HEK293 (cell line): ENCODE measurements around the gene KEAP1.

Experiments
- BCL11B ChIP-seq: fragments of 450-650 bp; formaldehyde crosslinking; IDR thresholded peaks from 2 replicates; pipeline ENCODE4 v1.5.1; 2016; ENCODE audit warnings: low read depth, missing biosample characterization, missing genetic modification characterization
- GLI2 ChIP-seq: fragments of 450-650 bp; formaldehyde crosslinking; IDR thresholded peaks from 2 replicates; pipeline ENCODE4; 2017; ENCODE audit warnings: missing biosample characterization, missing genetic modification characterization, low read depth, borderline replicate concordance
- WT1 ChIP-seq: fragments of 450-650 bp; formaldehyde crosslinking; IDR thresholded peaks from 2 replicates; pipeline ENCODE4 v1.5.1; 2016; ENCODE audit warnings: missing biosample characterization, missing genetic modification characterization
- ZNF133 ChIP-seq: fragments of 450-650 bp; formaldehyde crosslinking; IDR thresholded peaks from 2 replicates; pipeline ENCODE4 v1.5.1; 2016; ENCODE audit warnings: missing biosample characterization, missing genetic modification characterization
- ZNF174 ChIP-seq: fragments of 450-650 bp; formaldehyde crosslinking; IDR thresholded peaks from 2 replicates; pipeline ENCODE4 v1.5.0; 2017; ENCODE audit warnings: missing biosample characterization, mild to moderate bottlenecking, missing genetic modification characterization
- ZNF184 ChIP-seq: fragments of 450-650 bp; IDR thresholded peaks from 2 replicates; pipeline ENCODE4 v1.5.1; 2018; ENCODE audit warnings: missing biosample characterization, mild to moderate bottlenecking, missing genetic modification characterization
- ZNF24 ChIP-seq: fragments of 450-650 bp; formaldehyde crosslinking; IDR thresholded peaks from 2 replicates; pipeline ENCODE4 v1.5.1; 2016; ENCODE audit warnings: missing biosample characterization, missing genetic modification characterization
- ZNF416 ChIP-seq: fragments of 450-650 bp; formaldehyde crosslinking; IDR thresholded peaks from 2 replicates; pipeline ENCODE4 v1.5.1; 2016; ENCODE audit warnings: missing biosample characterization, missing genetic modification characterization
- ZNF426 ChIP-seq: fragments of 450-650 bp; formaldehyde crosslinking; IDR thresholded peaks from 2 replicates; pipeline ENCODE4 v1.5.1; 2017; ENCODE audit warnings: missing biosample characterization, missing genetic modification characterization, mild to moderate bottlenecking, inconsistent platforms, moderate library complexity
- ZNF501 ChIP-seq: fragments of 450-650 bp; formaldehyde crosslinking; IDR thresholded peaks from 2 replicates; pipeline ENCODE4 v1.5.1; 2016; ENCODE audit warnings: missing biosample characterization, missing genetic modification characterization
- ZNF548 ChIP-seq: fragments of 450-650 bp; formaldehyde crosslinking; IDR thresholded peaks from 2 replicates; pipeline ENCODE4 v1.5.1; 2016; ENCODE audit warnings: missing biosample characterization, missing genetic modification characterization
- ZNF549 ChIP-seq: fragments of 450-650 bp; IDR thresholded peaks from 2 replicates; pipeline ENCODE4 v1.5.1; 2018; ENCODE audit warnings: missing biosample characterization, missing genetic modification characterization, mild to moderate bottlenecking, inconsistent platforms, moderate library complexity
- ZNF626 ChIP-seq: fragments of 450-650 bp; sonication (Bioruptor Pico); formaldehyde crosslinking; IDR thresholded peaks from 2 replicates; pipeline ENCODE4 v1.5.1; 2018; ENCODE audit warnings: missing biosample characterization, missing genetic modification characterization, inconsistent platforms
- ZNF670 ChIP-seq: fragments of 450-650 bp; formaldehyde crosslinking; IDR thresholded peaks from 2 replicates; pipeline ENCODE4 v1.5.1; 2016; ENCODE audit warnings: missing biosample characterization, missing genetic modification characterization, low read depth
- ZNF677 ChIP-seq: fragments of 450-650 bp; IDR thresholded peaks from 2 replicates; pipeline ENCODE4 v1.5.0; 2018; ENCODE audit warnings: missing biosample characterization, mild to moderate bottlenecking, missing genetic modification characterization, moderate library complexity
- ZNF776 ChIP-seq: fragments of 450-650 bp; formaldehyde crosslinking; IDR thresholded peaks from 2 replicates; pipeline ENCODE4 v1.5.0; 2017; ENCODE audit warnings: missing biosample characterization, missing genetic modification characterization, borderline replicate concordance
- TF ChIP-seq, protein P1 (sequence below): fragments of 450-650 bp; formaldehyde crosslinking; IDR thresholded peaks from 2 replicates; pipeline ENCODE4 v1.5.1; 2017; ENCODE audit warnings: missing biosample characterization, missing genetic modification characterization
- TF ChIP-seq, protein P2 (sequence below): fragments of 450-650 bp; formaldehyde crosslinking; IDR thresholded peaks from 2 replicates; pipeline ENCODE4 v1.5.1; 2017; ENCODE audit warnings: missing biosample characterization, missing genetic modification characterization
- TF ChIP-seq, protein P3 (sequence below): fragments of 450-650 bp; formaldehyde crosslinking; IDR thresholded peaks from 2 replicates; pipeline ENCODE4 v1.5.1; 2016; ENCODE audit warnings: missing biosample characterization, missing genetic modification characterization, borderline replicate concordance
- TF ChIP-seq, protein P4 (sequence below): fragments of 450-650 bp; formaldehyde crosslinking; IDR thresholded peaks from 2 replicates; pipeline ENCODE4 v1.5.1; 2016; ENCODE audit warnings: missing biosample characterization, missing genetic modification characterization, borderline replicate concordance
- TF ChIP-seq, protein P5 (sequence below): fragments of 450-650 bp; formaldehyde crosslinking; IDR thresholded peaks from 2 replicates; pipeline ENCODE4 v1.5.1; 2017; ENCODE audit warnings: missing biosample characterization, missing genetic modification characterization

KEAP1 gene

DNA sequence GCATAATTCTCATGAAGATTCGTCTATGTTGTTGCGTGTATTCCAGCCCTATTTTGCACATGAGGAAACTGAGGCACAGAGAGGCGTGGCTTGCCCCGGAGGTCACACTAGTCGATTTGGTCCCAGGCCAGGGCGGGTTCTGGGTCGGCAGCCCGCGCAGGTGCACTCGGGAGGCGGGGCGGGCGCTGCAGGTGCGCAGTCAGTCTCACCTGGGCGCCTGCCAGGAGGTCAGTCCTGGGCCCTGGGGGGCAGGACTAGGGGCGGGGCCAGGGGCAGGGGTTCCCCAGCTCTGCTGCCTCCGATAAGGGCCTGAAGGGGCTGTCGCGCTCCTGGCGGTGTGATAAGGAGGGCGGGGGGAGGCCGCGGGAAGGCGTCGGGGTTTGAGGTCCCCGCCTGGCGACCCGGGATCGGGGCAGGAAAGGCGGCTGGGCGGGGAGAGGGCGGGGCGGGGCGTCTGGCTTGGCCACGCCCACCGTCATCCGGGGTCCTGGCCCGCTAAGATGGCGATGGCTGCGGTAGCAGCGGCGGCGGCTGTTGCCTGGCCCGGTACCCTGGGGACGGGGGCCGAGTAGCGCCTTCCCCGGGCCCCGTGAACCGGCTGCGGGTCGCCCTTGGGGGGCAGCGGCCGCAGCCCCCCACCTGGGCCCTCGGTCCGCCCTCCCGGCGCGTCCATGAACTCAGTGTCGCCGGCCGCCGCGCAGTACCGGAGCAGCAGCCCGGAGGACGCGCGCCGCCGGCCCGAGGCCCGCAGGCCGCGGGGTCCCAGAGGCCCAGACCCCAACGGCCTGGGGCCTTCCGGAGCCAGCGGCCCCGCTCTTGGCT lies 40.5 kb upstream of the KEAP1 start, which contains the start of gene ATG4D (continued):
- TF ChIP-seq GLI2 (tag by site-specific recombination) (no peak), ZNF133 (tag by site-specific recombination) (no peak), WT1 (no peak), ZNF776 (tag by site-specific recombination) (no peak), ZNF670 (no peak), ZNF426 (tag by site-specific recombination) (no peak), ZNF184 (tag by site-specific recombination) (no peak), ZNF626 (tag by site-specific recombination) (no peak), ZNF416 (no peak), BCL11B (tag by site-specific recombination) (no peak), ZNF174 (tag by site-specific recombination) (no peak), ZNF549 (tag by site-specific recombination) (no peak), ZNF677 (0 out of 2 replicates have a peak, but pooled peaks have one; percentile 34), ZNF501 (tag by site-specific recombination) (no peak), ZNF548 (tag by site-specific recombination) (no peak), ZNF24 (no peak)
- TF ChIP-seq, protein P1, sequence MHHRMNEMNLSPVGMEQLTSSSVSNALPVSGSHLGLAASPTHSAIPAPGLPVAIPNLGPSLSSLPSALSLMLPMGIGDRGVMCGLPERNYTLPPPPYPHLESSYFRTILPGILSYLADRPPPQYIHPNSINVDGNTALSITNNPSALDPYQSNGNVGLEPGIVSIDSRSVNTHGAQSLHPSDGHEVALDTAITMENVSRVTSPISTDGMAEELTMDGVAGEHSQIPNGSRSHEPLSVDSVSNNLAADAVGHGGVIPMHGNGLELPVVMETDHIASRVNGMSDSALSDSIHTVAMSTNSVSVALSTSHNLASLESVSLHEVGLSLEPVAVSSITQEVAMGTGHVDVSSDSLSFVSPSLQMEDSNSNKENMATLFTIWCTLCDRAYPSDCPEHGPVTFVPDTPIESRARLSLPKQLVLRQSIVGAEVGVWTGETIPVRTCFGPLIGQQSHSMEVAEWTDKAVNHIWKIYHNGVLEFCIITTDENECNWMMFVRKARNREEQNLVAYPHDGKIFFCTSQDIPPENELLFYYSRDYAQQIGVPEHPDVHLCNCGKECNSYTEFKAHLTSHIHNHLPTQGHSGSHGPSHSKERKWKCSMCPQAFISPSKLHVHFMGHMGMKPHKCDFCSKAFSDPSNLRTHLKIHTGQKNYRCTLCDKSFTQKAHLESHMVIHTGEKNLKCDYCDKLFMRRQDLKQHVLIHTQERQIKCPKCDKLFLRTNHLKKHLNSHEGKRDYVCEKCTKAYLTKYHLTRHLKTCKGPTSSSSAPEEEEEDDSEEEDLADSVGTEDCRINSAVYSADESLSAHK = no peak
- TF ChIP-seq, protein P2, sequence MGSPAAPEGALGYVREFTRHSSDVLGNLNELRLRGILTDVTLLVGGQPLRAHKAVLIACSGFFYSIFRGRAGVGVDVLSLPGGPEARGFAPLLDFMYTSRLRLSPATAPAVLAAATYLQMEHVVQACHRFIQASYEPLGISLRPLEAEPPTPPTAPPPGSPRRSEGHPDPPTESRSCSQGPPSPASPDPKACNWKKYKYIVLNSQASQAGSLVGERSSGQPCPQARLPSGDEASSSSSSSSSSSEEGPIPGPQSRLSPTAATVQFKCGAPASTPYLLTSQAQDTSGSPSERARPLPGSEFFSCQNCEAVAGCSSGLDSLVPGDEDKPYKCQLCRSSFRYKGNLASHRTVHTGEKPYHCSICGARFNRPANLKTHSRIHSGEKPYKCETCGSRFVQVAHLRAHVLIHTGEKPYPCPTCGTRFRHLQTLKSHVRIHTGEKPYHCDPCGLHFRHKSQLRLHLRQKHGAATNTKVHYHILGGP (tag by site-specific recombination) = no peak
- TF ChIP-seq, protein P3, sequence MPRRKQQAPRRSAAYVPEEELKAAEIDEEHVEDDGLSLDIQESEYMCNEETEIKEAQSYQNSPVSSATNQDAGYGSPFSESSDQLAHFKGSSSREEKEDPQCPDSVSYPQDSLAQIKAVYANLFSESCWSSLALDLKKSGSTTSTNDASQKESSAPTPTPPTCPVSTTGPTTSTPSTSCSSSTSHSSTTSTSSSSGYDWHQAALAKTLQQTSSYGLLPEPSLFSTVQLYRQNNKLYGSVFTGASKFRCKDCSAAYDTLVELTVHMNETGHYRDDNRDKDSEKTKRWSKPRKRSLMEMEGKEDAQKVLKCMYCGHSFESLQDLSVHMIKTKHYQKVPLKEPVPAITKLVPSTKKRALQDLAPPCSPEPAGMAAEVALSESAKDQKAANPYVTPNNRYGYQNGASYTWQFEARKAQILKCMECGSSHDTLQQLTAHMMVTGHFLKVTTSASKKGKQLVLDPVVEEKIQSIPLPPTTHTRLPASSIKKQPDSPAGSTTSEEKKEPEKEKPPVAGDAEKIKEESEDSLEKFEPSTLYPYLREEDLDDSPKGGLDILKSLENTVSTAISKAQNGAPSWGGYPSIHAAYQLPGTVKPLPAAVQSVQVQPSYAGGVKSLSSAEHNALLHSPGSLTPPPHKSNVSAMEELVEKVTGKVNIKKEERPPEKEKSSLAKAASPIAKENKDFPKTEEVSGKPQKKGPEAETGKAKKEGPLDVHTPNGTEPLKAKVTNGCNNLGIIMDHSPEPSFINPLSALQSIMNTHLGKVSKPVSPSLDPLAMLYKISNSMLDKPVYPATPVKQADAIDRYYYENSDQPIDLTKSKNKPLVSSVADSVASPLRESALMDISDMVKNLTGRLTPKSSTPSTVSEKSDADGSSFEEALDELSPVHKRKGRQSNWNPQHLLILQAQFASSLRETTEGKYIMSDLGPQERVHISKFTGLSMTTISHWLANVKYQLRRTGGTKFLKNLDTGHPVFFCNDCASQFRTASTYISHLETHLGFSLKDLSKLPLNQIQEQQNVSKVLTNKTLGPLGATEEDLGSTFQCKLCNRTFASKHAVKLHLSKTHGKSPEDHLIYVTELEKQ (tag by site-specific recombination) = no peak
- TF ChIP-seq, protein P4, sequence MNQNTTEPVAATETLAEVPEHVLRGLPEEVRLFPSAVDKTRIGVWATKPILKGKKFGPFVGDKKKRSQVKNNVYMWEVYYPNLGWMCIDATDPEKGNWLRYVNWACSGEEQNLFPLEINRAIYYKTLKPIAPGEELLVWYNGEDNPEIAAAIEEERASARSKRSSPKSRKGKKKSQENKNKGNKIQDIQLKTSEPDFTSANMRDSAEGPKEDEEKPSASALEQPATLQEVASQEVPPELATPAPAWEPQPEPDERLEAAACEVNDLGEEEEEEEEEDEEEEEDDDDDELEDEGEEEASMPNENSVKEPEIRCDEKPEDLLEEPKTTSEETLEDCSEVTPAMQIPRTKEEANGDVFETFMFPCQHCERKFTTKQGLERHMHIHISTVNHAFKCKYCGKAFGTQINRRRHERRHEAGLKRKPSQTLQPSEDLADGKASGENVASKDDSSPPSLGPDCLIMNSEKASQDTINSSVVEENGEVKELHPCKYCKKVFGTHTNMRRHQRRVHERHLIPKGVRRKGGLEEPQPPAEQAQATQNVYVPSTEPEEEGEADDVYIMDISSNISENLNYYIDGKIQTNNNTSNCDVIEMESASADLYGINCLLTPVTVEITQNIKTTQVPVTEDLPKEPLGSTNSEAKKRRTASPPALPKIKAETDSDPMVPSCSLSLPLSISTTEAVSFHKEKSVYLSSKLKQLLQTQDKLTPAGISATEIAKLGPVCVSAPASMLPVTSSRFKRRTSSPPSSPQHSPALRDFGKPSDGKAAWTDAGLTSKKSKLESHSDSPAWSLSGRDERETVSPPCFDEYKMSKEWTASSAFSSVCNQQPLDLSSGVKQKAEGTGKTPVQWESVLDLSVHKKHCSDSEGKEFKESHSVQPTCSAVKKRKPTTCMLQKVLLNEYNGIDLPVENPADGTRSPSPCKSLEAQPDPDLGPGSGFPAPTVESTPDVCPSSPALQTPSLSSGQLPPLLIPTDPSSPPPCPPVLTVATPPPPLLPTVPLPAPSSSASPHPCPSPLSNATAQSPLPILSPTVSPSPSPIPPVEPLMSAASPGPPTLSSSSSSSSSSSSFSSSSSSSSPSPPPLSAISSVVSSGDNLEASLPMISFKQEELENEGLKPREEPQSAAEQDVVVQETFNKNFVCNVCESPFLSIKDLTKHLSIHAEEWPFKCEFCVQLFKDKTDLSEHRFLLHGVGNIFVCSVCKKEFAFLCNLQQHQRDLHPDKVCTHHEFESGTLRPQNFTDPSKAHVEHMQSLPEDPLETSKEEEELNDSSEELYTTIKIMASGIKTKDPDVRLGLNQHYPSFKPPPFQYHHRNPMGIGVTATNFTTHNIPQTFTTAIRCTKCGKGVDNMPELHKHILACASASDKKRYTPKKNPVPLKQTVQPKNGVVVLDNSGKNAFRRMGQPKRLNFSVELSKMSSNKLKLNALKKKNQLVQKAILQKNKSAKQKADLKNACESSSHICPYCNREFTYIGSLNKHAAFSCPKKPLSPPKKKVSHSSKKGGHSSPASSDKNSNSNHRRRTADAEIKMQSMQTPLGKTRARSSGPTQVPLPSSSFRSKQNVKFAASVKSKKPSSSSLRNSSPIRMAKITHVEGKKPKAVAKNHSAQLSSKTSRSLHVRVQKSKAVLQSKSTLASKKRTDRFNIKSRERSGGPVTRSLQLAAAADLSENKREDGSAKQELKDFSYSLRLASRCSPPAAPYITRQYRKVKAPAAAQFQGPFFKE (tag by site-specific recombination) = no peak
- TF ChIP-seq, protein P5, sequence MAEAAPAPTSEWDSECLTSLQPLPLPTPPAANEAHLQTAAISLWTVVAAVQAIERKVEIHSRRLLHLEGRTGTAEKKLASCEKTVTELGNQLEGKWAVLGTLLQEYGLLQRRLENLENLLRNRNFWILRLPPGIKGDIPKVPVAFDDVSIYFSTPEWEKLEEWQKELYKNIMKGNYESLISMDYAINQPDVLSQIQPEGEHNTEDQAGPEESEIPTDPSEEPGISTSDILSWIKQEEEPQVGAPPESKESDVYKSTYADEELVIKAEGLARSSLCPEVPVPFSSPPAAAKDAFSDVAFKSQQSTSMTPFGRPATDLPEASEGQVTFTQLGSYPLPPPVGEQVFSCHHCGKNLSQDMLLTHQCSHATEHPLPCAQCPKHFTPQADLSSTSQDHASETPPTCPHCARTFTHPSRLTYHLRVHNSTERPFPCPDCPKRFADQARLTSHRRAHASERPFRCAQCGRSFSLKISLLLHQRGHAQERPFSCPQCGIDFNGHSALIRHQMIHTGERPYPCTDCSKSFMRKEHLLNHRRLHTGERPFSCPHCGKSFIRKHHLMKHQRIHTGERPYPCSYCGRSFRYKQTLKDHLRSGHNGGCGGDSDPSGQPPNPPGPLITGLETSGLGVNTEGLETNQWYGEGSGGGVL (tag by site-specific recombination) = 0 out of 2 replicates have a peak, but pooled peaks have one; percentile 26
